ENCODE measurements around the gene SFI1.

DNA sequence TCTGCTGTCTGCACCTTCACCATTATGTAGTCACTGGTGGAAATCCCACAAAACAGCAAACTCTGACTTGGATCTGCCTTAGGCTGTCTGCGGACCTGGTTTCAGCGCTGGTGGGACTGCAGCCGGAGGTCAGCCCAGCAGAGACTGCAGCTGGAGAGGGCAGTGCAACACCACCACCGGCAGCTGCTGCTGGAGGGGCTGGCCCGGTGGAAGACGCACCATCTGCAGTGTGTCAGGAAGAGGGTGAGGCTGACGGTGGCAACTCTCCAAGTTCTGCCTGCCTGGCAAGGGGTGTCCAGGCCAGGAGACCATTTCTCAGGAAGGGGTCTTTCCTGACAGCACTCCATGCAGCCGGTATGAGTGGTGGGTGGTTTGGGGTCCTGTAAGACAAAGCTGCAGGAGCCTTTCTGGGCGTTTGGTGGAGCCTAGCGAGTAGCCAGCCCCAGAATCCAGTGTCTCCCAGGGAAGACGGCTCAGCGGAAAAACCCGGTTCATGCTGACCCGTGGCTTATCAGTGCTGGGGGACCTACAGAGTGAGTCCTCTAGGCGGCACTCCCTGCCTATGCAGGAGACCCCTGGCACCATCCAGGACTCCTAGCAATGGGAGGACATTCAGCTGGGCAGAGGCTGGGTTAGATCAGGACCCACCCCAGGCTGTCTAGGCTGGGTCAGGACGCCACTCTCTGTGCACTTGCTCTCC, 114.9 kb downstream of the SFI1 start:
- TF ChIP-seq EP300 (IDR thresholded peaks at IDR 0.05), result no peak
- TF ChIP-seq, protein P1, sequence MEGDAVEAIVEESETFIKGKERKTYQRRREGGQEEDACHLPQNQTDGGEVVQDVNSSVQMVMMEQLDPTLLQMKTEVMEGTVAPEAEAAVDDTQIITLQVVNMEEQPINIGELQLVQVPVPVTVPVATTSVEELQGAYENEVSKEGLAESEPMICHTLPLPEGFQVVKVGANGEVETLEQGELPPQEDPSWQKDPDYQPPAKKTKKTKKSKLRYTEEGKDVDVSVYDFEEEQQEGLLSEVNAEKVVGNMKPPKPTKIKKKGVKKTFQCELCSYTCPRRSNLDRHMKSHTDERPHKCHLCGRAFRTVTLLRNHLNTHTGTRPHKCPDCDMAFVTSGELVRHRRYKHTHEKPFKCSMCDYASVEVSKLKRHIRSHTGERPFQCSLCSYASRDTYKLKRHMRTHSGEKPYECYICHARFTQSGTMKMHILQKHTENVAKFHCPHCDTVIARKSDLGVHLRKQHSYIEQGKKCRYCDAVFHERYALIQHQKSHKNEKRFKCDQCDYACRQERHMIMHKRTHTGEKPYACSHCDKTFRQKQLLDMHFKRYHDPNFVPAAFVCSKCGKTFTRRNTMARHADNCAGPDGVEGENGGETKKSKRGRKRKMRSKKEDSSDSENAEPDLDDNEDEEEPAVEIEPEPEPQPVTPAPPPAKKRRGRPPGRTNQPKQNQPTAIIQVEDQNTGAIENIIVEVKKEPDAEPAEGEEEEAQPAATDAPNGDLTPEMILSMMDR (IDR thresholded peaks at IDR 0.05), result no peak
